GM23338 (cell line): ENCODE results near the gene VEPH1.

Source experiments
- CREB1 ChIP-seq: fragments of 250-450 bp; sonication (Bioruptor Pico); IDR thresholded peaks from 2 replicates; pipeline ENCODE4 v1.5.0; 2020; ENCODE audit warnings: low read depth, mild to moderate bottlenecking, moderate library complexity
- EZH2 ChIP-seq: fragments of 200-600 bp; sonication (generic); IDR thresholded peaks from one replicate; pipeline ENCODE4 v1.8.0; 2017; ENCODE audit warnings: antibody characterized with exemption, mild to moderate bottlenecking, low read depth; ENCODE audit not compliant: unreplicated experiment
- EZH2phosphoT487 ChIP-seq: fragments of 200-600 bp; sonication (generic); IDR thresholded peaks from one replicate; pipeline ENCODE4 v1.8.1; 2018; ENCODE audit warnings: antibody characterized with exemption; ENCODE audit not compliant: unreplicated experiment
- JUNB ChIP-seq: IDR thresholded peaks from one replicate; pipeline ENCODE4 v1.6.1; 2016; ENCODE audit warnings: antibody characterized with exemption; ENCODE audit not compliant: unreplicated experiment
- NANOG ChIP-seq: IDR thresholded peaks from 2 replicates; pipeline ENCODE4 v1.6.1; 2016; ENCODE audit warnings: antibody characterized with exemption, borderline replicate concordance
- POLR2AphosphoS5 ChIP-seq: IDR thresholded peaks from 2 replicates; pipeline ENCODE4 v1.6.1; 2016; ENCODE audit warnings: antibody characterized with exemption, low read depth
- STAT1 ChIP-seq: IDR thresholded peaks from one replicate; pipeline ENCODE4 v1.6.1; 2016; ENCODE audit warnings: antibody characterized with exemption; ENCODE audit not compliant: unreplicated experiment
- ZNF114 ChIP-seq: fragments of 250-450 bp; sonication (Bioruptor Pico); IDR thresholded peaks from 2 replicates; pipeline ENCODE4 v1.5.0; 2020; ENCODE audit warnings: mild to moderate bottlenecking, moderate library complexity
- ZNF331 ChIP-seq: fragments of 250-450 bp; sonication (Bioruptor Pico); IDR thresholded peaks from 2 replicates; pipeline ENCODE4 v1.5.0; 2020; ENCODE audit warnings: low read depth, mild to moderate bottlenecking, moderate library complexity
- TF ChIP-seq, protein P1 (sequence below), 2 experiments: fragments of 200-600 bp in 1 of 2; sonication (generic) in 1 of 2; conservative IDR thresholded peaks; 2 replicates each; pipeline versions ENCODE4 v1.5.1 to v1.6.1; 2016 to 2017; ENCODE audit warnings: antibody characterized with exemption in 2 of 2, low read depth in 2 of 2, mild to moderate bottlenecking in 2 of 2, moderate library complexity in 1 of 2
- TF ChIP-seq, protein P2 (sequence below): IDR thresholded peaks from one replicate; pipeline ENCODE4 v1.6.1; 2018; ENCODE audit warnings: antibody characterized with exemption; ENCODE audit not compliant: unreplicated experiment
- TF ChIP-seq, protein P3 (sequence below): IDR thresholded peaks from 2 replicates; pipeline ENCODE4 v1.6.1; 2016; ENCODE audit warnings: antibody characterized with exemption
- TF ChIP-seq, protein P4 (sequence below): fragments of 250-450 bp; sonication (Bioruptor Pico); IDR thresholded peaks from 2 replicates; pipeline ENCODE4 v1.5.0; 2020; ENCODE audit warnings: mild to moderate bottlenecking, moderate library complexity

DNA sequence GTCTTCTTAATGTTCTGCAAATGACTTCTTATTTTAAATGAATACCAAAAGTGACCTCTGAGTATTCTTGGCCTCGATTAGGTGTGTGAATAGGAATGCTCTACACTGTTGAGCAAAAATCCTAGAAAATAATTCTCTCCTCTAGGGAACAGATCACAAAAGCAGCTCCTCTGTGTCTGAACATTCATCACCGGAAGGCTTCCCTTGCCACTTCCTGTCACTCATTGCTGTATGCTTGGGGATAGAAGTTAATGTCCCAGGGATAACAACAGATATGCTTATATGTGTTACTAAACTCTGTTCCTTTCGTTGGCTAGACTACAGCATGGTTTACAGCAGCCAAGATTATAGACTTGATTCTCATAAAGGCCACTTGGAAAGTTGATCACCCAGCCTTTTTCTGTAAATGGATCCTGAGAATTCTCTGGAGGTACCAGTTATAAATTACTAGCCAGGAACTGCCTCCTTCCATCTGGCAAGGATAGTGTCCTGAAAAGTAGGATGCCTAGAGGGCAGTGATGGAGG, 82.5 kb downstream of the VEPH1 start:
- TF ChIP-seq, protein P1, sequence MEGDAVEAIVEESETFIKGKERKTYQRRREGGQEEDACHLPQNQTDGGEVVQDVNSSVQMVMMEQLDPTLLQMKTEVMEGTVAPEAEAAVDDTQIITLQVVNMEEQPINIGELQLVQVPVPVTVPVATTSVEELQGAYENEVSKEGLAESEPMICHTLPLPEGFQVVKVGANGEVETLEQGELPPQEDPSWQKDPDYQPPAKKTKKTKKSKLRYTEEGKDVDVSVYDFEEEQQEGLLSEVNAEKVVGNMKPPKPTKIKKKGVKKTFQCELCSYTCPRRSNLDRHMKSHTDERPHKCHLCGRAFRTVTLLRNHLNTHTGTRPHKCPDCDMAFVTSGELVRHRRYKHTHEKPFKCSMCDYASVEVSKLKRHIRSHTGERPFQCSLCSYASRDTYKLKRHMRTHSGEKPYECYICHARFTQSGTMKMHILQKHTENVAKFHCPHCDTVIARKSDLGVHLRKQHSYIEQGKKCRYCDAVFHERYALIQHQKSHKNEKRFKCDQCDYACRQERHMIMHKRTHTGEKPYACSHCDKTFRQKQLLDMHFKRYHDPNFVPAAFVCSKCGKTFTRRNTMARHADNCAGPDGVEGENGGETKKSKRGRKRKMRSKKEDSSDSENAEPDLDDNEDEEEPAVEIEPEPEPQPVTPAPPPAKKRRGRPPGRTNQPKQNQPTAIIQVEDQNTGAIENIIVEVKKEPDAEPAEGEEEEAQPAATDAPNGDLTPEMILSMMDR (conservative IDR thresholded peaks at IDR 0.05; ENCODE audit: low read depth in 2 of 2): no peak
- no peak for TF ChIP-seq POLR2AphosphoS5
- no peak for TF ChIP-seq EZH2phosphoT487
- no peak for TF ChIP-seq EZH2
- TF ChIP-seq JUNB: no peak
- no peak for TF ChIP-seq CREB1 (CRISPR knock-in tag)
- TF ChIP-seq, protein P2, sequence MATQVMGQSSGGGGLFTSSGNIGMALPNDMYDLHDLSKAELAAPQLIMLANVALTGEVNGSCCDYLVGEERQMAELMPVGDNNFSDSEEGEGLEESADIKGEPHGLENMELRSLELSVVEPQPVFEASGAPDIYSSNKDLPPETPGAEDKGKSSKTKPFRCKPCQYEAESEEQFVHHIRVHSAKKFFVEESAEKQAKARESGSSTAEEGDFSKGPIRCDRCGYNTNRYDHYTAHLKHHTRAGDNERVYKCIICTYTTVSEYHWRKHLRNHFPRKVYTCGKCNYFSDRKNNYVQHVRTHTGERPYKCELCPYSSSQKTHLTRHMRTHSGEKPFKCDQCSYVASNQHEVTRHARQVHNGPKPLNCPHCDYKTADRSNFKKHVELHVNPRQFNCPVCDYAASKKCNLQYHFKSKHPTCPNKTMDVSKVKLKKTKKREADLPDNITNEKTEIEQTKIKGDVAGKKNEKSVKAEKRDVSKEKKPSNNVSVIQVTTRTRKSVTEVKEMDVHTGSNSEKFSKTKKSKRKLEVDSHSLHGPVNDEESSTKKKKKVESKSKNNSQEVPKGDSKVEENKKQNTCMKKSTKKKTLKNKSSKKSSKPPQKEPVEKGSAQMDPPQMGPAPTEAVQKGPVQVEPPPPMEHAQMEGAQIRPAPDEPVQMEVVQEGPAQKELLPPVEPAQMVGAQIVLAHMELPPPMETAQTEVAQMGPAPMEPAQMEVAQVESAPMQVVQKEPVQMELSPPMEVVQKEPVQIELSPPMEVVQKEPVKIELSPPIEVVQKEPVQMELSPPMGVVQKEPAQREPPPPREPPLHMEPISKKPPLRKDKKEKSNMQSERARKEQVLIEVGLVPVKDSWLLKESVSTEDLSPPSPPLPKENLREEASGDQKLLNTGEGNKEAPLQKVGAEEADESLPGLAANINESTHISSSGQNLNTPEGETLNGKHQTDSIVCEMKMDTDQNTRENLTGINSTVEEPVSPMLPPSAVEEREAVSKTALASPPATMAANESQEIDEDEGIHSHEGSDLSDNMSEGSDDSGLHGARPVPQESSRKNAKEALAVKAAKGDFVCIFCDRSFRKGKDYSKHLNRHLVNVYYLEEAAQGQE: no peak
- TF ChIP-seq ZNF331: no peak
- TF ChIP-seq, protein P3, sequence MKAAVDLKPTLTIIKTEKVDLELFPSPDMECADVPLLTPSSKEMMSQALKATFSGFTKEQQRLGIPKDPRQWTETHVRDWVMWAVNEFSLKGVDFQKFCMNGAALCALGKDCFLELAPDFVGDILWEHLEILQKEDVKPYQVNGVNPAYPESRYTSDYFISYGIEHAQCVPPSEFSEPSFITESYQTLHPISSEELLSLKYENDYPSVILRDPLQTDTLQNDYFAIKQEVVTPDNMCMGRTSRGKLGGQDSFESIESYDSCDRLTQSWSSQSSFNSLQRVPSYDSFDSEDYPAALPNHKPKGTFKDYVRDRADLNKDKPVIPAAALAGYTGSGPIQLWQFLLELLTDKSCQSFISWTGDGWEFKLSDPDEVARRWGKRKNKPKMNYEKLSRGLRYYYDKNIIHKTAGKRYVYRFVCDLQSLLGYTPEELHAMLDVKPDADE: no peak
- TF ChIP-seq STAT1: no peak
- no peak for TF ChIP-seq NANOG
- TF ChIP-seq ZNF114 (CRISPR knock-in tag): no peak
- TF ChIP-seq, protein P4, sequence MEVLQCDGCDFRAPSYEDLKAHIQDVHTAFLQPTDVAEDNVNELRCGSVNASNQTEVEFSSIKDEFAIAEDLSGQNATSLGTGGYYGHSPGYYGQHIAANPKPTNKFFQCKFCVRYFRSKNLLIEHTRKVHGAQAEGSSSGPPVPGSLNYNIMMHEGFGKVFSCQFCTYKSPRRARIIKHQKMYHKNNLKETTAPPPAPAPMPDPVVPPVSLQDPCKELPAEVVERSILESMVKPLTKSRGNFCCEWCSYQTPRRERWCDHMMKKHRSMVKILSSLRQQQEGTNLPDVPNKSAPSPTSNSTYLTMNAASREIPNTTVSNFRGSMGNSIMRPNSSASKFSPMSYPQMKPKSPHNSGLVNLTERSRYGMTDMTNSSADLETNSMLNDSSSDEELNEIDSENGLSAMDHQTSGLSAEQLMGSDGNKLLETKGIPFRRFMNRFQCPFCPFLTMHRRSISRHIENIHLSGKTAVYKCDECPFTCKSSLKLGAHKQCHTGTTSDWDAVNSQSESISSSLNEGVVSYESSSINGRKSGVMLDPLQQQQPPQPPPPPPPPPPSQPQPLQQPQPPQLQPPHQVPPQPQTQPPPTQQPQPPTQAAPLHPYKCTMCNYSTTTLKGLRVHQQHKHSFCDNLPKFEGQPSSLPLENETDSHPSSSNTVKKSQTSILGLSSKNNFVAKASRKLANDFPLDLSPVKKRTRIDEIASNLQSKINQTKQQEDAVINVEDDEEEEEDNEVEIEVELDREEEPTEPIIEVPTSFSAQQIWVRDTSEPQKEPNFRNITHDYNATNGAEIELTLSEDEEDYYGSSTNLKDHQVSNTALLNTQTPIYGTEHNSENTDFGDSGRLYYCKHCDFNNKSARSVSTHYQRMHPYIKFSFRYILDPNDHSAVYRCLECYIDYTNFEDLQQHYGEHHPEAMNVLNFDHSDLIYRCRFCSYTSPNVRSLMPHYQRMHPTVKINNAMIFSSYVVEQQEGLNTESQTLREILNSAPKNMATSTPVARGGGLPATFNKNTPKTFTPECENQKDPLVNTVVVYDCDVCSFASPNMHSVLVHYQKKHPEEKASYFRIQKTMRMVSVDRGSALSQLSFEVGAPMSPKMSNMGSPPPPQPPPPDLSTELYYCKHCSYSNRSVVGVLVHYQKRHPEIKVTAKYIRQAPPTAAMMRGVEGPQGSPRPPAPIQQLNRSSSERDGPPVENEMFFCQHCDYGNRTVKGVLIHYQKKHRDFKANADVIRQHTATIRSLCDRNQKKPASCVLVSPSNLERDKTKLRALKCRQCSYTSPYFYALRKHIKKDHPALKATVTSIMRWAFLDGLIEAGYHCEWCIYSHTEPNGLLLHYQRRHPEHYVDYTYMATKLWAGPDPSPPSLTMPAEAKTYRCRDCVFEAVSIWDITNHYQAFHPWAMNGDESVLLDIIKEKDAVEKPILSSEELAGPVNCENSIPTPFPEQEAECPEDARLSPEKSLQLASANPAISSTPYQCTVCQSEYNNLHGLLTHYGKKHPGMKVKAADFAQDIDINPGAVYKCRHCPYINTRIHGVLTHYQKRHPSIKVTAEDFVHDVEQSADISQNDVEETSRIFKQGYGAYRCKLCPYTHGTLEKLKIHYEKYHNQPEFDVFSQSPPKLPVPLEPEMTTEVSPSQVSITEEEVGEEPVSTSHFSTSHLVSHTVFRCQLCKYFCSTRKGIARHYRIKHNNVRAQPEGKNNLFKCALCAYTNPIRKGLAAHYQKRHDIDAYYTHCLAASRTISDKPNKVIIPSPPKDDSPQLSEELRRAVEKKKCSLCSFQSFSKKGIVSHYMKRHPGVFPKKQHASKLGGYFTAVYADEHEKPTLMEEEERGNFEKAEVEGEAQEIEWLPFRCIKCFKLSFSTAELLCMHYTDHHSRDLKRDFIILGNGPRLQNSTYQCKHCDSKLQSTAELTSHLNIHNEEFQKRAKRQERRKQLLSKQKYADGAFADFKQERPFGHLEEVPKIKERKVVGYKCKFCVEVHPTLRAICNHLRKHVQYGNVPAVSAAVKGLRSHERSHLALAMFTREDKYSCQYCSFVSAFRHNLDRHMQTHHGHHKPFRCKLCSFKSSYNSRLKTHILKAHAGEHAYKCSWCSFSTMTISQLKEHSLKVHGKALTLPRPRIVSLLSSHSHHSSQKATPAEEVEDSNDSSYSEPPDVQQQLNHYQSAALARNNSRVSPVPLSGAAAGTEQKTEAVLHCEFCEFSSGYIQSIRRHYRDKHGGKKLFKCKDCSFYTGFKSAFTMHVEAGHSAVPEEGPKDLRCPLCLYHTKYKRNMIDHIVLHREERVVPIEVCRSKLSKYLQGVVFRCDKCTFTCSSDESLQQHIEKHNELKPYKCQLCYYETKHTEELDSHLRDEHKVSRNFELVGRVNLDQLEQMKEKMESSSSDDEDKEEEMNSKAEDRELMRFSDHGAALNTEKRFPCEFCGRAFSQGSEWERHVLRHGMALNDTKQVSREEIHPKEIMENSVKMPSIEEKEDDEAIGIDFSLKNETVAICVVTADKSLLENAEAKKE (CRISPR knock-in tag): no peak
